Measurements from ENCODE around the gene TFCP2.

Gene TFCP2

DNA sequence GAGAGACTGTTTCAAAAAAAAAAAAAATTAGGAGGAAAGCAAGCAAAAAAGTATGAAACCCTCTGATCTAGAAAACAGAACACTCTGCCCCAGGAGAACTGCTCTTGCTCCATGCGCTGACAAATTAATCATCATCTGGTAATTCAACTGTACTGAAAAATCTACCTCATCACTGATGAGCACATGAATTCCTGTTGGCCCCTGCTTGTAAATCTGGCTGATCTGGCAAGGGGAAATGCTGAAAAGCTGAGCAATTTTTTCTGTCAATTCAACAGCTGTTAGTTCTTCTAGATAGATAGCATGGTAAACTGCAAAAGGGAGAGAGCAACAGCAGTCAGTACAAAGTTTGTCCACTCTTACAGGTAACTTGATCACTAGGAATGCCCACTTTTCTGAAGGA lies 74.3 kb downstream of the TFCP2 start:
- H3K27me3 ChIP-seq (ENCODE audit: insufficient read depth, low read length, poor library complexity), result no peaks in the 10 kb centered on the region
- no peak overlapping the region for H2BK5ac ChIP-seq (ENCODE audit: low read length)
- H2AK5ac ChIP-seq (ENCODE audit: low read length), result no peak overlapping the region
- DNase-seq, result no peak
- no peak overlapping the region for H2BK120ac ChIP-seq (ENCODE audit: low read depth, low read length)
- no peaks in the 10 kb centered on the region for H3K79me1 ChIP-seq (ENCODE audit: low read length)
- H3K79me2 ChIP-seq (ENCODE audit: control insufficient read depth, insufficient read depth, low read length), result no peaks in the 10 kb centered on the region
- no peak overlapping the region for H3K18ac ChIP-seq (ENCODE audit: low read length)
- no CpG with 5 or more reads among the region's 1 CpG for WGBS (ENCODE audit: extremely low coverage, insufficient coverage, low lambda C conversion rate)
- no peak overlapping the region for H3K27ac ChIP-seq (ENCODE audit: low read depth, low read length)
- no peak overlapping the region for H3K4ac ChIP-seq (ENCODE audit: low read depth, low read length)
- H3K23ac ChIP-seq (ENCODE audit: low read length), result no peak overlapping the region
- no peak overlapping the region for H3K4me2 ChIP-seq (ENCODE audit: low read length)
- no peaks in the 10 kb centered on the region for H3K4me1 ChIP-seq (ENCODE audit: control insufficient read depth, low read depth, low read length)
- no peak overlapping the region for H2BK15ac ChIP-seq (replicated peaks; ENCODE audit: low read depth)
- no peak overlapping the region for H4K5ac ChIP-seq (ENCODE audit: low read length)
- H3K56ac ChIP-seq (ENCODE audit: low read length), result no peak overlapping the region
- peaks cover 4% of the 10 kb centered on the region for H3K36me3 ChIP-seq (ENCODE audit: control insufficient read depth, insufficient read depth, low read length)
- H3K4me3 ChIP-seq (ENCODE audit: low read length), result no peak overlapping the region
- no peak overlapping the region for H4K8ac ChIP-seq (ENCODE audit: low read depth, low read length)
- no peak overlapping the region for H3K9ac ChIP-seq (ENCODE audit: low read length)

DNA sequence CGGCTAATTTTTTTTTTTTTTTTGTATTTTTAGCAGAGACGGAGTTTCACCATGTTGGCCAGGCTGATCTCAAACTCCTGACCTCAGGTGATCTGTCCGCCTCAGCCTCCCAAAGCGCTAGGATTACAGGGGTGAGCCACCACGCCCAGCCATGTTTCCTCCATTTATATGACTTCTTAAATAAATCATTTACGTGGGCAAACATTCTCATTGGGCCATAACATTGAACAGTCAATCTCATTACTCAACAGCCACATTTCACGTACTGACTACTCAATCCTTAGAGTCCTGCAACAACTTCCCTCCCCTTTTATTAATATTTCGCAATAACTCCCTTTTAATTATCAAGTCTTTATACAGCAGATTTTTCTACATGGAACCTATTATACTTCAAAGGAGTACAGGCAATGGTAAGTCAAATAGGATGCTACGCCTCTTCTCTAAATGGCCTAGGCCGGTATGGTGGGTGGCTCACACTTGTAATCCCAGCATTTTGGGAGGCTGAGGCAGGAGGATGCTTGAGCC lies 82.2 kb downstream of the TFCP2 start:
- peaks cover 3% of the 10 kb centered on the region for H3K36me3 ChIP-seq (ENCODE audit: control insufficient read depth, insufficient read depth, low read length)
- no peak overlapping the region for H3K9ac ChIP-seq (ENCODE audit: low read length)
- H3K4ac ChIP-seq (ENCODE audit: low read depth, low read length), result no peak overlapping the region
- no peak overlapping the region for H3K18ac ChIP-seq (ENCODE audit: low read length)
- no peaks in the 10 kb centered on the region for H3K4me1 ChIP-seq (ENCODE audit: control insufficient read depth, low read depth, low read length)
- H3K79me2 ChIP-seq (ENCODE audit: control insufficient read depth, insufficient read depth, low read length), result no peaks in the 10 kb centered on the region
- no peak overlapping the region for H4K8ac ChIP-seq (ENCODE audit: low read depth, low read length)
- 100% methylated on average over 2 of the region's 10 CpGs for WGBS (ENCODE audit: extremely low coverage, insufficient coverage, low lambda C conversion rate)
- H2BK5ac ChIP-seq (ENCODE audit: low read length), result no peak overlapping the region
- no peak overlapping the region for H2BK15ac ChIP-seq (replicated peaks; ENCODE audit: low read depth)
- no peak overlapping the region for H3K23ac ChIP-seq (ENCODE audit: low read length)
- no peak overlapping the region for H3K56ac ChIP-seq (ENCODE audit: low read length)
- no peak overlapping the region for H2AK5ac ChIP-seq (ENCODE audit: low read length)
- no peak overlapping the region for H3K4me2 ChIP-seq (ENCODE audit: low read length)
- H3K79me1 ChIP-seq (ENCODE audit: low read length), result no peaks in the 10 kb centered on the region
- no peak for DNase-seq
- no peaks in the 10 kb centered on the region for H3K27me3 ChIP-seq (ENCODE audit: insufficient read depth, low read length, poor library complexity)
- no peak overlapping the region for H3K4me3 ChIP-seq (ENCODE audit: low read length)
- H3K27ac ChIP-seq (ENCODE audit: low read depth, low read length), result no peak overlapping the region
- H4K5ac ChIP-seq (ENCODE audit: low read length), result no peak overlapping the region
- H2BK120ac ChIP-seq (ENCODE audit: low read depth, low read length), result no peak overlapping the region

DNA sequence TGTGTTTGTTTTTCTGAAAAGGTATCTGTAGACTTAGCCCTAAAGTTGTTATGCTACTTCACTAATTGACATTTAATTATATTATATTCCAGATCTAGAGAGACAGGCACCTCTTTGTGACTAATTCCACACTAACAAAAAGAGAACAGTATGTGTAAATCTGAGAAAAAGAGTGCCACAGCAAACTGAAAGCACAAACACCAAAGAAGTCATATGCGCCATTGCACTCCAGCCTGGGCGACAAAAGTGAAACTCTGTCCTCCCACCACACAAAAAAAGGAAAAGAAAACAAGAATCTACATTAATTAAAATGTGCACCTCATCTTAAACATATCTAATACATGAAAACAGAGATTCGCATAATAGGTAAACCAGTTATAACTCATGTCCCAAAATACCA lies 85.1 kb downstream of the TFCP2 start:
- no peak overlapping the region for H4K8ac ChIP-seq (ENCODE audit: low read depth, low read length)
- H3K56ac ChIP-seq (ENCODE audit: low read length), result no peak overlapping the region
- no peak overlapping the region for H2BK15ac ChIP-seq (replicated peaks; ENCODE audit: low read depth)
- no peaks in the 10 kb centered on the region for H3K79me2 ChIP-seq (ENCODE audit: control insufficient read depth, insufficient read depth, low read length)
- H3K4me3 ChIP-seq (ENCODE audit: low read length), result no peak overlapping the region
- H3K79me1 ChIP-seq (ENCODE audit: low read length), result no peaks in the 10 kb centered on the region
- H3K36me3 ChIP-seq (ENCODE audit: control insufficient read depth, insufficient read depth, low read length), result no peaks in the 10 kb centered on the region
- no peaks in the 10 kb centered on the region for H3K4me1 ChIP-seq (ENCODE audit: control insufficient read depth, low read depth, low read length)
- H3K9ac ChIP-seq (ENCODE audit: low read length), result no peak overlapping the region
- no peak overlapping the region for H3K4me2 ChIP-seq (ENCODE audit: low read length)
- no peak overlapping the region for H2BK5ac ChIP-seq (ENCODE audit: low read length)
- no peak overlapping the region for H3K4ac ChIP-seq (ENCODE audit: low read depth, low read length)
- no peaks in the 10 kb centered on the region for H3K27me3 ChIP-seq (ENCODE audit: insufficient read depth, low read length, poor library complexity)
- H4K5ac ChIP-seq (ENCODE audit: low read length), result no peak overlapping the region
- H2AK5ac ChIP-seq (ENCODE audit: low read length), result no peak overlapping the region
- H3K23ac ChIP-seq (ENCODE audit: low read length), result no peak overlapping the region
- WGBS (ENCODE audit: extremely low coverage, insufficient coverage, low lambda C conversion rate), result no CpG with 5 or more reads among the region's 3 CpGs
- no peak overlapping the region for H2BK120ac ChIP-seq (ENCODE audit: low read depth, low read length)
- H3K18ac ChIP-seq (ENCODE audit: low read length), result no peak overlapping the region
- H3K27ac ChIP-seq (ENCODE audit: low read depth, low read length), result no peak overlapping the region
- DNase-seq, result no peak

DNA sequence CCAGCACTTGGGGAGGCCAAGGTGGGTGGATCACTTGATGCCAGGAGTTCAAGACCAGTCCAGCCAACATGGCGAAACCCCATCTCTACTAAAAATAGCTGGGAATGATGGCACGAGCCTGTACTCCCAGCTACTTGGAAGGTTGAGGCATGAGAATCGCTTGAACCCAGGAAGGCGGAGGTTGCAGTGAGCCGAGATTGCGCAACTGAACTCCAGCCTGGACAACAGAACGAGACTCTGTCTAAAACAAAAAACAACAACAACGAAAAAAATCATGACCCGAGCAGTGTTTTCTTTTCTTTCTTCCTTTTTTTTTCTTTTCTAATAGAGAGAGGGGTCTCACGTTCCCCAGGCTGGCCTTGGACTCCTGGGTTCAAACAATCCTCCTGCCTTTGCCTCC lies 86.0 kb downstream of the TFCP2 start:
- Histone ChIP-seq H3K79me2 (ENCODE audit: control insufficient read depth, insufficient read depth, low read length) (peaks cover 8% of the 10 kb centered on the region), H3K18ac (ENCODE audit: low read length) (no peak overlapping the region), H3K27me3 (ENCODE audit: insufficient read depth, low read length, poor library complexity) (no peaks in the 10 kb centered on the region), H2BK120ac (ENCODE audit: low read depth, low read length) (no peak overlapping the region), H4K5ac (ENCODE audit: low read length) (no peak overlapping the region), H3K4me2 (ENCODE audit: low read length) (no peak overlapping the region), H3K4me3 (ENCODE audit: low read length) (no peak overlapping the region), H3K27ac (ENCODE audit: low read depth, low read length) (no peak overlapping the region), H2BK15ac (replicated peaks; ENCODE audit: low read depth) (no peak overlapping the region), H4K8ac (ENCODE audit: low read depth, low read length) (no peak overlapping the region), H3K9ac (ENCODE audit: low read length) (no peak overlapping the region), H3K36me3 (ENCODE audit: control insufficient read depth, insufficient read depth, low read length) (no peaks in the 10 kb centered on the region), H3K79me1 (ENCODE audit: low read length) (peaks cover 4% of the 10 kb centered on the region), H3K23ac (ENCODE audit: low read length) (no peak overlapping the region), H2BK5ac (ENCODE audit: low read length) (no peak overlapping the region), H2AK5ac (ENCODE audit: low read length) (no peak overlapping the region), H3K4me1 (ENCODE audit: control insufficient read depth, low read depth, low read length) (no peaks in the 10 kb centered on the region), H3K56ac (ENCODE audit: low read length) (no peak overlapping the region), H3K4ac (ENCODE audit: low read depth, low read length) (no peak overlapping the region)
- no peak for DNase-seq
- WGBS (ENCODE audit: extremely low coverage, insufficient coverage, low lambda C conversion rate), result no CpG with 5 or more reads among the region's 10 CpGs

DNA sequence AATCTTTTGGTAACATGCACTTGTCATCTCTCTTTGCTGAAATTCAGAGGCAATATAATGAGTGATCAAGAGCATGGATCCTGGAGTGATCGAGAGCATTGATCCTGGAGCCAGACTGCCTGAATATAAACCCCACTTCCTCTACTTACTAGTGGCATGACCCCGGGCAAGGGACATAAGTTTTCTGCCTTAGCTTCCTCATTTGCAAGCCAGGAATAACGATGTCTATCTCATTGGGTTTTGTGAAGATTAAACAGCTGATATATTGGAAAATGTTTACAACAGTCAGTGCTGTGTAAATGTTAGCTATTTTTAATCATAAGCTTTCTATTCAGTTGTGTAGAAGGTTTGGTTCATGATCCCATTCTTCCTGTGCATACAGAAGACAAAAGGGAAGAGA lies 87.2 kb downstream of the TFCP2 start:
- Histone ChIP-seq H4K8ac (ENCODE audit: low read depth, low read length) (no peak overlapping the region), H2BK5ac (ENCODE audit: low read length) (no peak overlapping the region), H3K4ac (ENCODE audit: low read depth, low read length) (no peak overlapping the region), H4K5ac (ENCODE audit: low read length) (no peak overlapping the region), H3K36me3 (ENCODE audit: control insufficient read depth, insufficient read depth, low read length) (no peaks in the 10 kb centered on the region), H2BK15ac (replicated peaks; ENCODE audit: low read depth) (no peak overlapping the region), H3K56ac (ENCODE audit: low read length) (no peak overlapping the region), H3K9ac (ENCODE audit: low read length) (no peak overlapping the region), H3K79me1 (ENCODE audit: low read length) (peaks cover 4% of the 10 kb centered on the region), H3K4me1 (ENCODE audit: control insufficient read depth, low read depth, low read length) (no peaks in the 10 kb centered on the region), H3K4me2 (ENCODE audit: low read length) (no peak overlapping the region), H3K27me3 (ENCODE audit: insufficient read depth, low read length, poor library complexity) (no peaks in the 10 kb centered on the region), H3K79me2 (ENCODE audit: control insufficient read depth, insufficient read depth, low read length) (peaks cover 14% of the 10 kb centered on the region), H3K23ac (ENCODE audit: low read length) (no peak overlapping the region), H2AK5ac (ENCODE audit: low read length) (no peak overlapping the region), H3K27ac (ENCODE audit: low read depth, low read length) (no peak overlapping the region), H3K4me3 (ENCODE audit: low read length) (no peak overlapping the region), H3K18ac (ENCODE audit: low read length) (no peak overlapping the region), H2BK120ac (ENCODE audit: low read depth, low read length) (no peak overlapping the region)
- WGBS (ENCODE audit: extremely low coverage, insufficient coverage, low lambda C conversion rate), result no CpG with 5 or more reads among the region's 3 CpGs
- DNase-seq, result no peak

DNA sequence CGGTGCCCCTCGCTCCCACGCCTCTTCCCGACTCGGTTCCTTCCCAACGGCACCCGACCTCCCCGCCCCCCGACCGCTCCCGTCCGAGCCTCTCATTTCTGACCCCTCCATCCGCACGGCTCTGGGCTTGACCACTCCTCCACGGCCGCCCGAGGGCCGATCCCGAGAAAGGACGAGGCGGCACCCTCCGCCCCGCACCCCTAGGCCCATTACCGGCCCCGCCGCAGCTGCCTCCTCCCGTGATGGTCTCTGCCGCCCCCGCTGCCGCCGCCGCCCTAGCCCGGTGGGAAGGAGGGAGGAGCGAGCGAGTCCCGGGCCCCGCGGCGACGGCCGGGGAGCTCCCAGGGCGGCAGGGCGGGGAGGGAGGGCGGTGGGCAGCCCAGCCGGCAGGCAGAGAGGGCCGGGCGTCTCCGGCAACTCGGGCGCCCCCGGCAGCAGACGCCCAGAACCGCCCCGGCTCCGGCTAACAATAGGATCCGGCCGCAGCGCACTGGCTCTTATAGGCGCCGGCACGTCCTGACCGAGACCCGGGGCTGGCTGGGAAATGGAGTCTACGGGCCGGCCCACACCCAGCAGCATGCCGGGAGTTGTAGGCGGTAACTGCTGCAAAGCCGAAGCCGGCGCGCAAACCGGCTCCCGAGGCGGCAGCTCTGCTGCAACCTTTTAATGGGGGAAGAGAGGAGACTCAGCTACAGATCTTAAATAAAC lies 89.7 kb downstream of the TFCP2 start, which contains the start of gene CSRNP2:
CSRNP2 (minus strand) TSS at position 471 of the 708 bp plus-strand sequence. CDS start 7,035 bp downstream, outside the sequence.
- H3K9ac ChIP-seq (ENCODE audit: low read length), result peak within 1 kb of the TSS; percentile 86

More for the DNA sequence above, 89.7 kb downstream of the TFCP2 start, which contains the start of gene CSRNP2:
- Histone ChIP-seq H3K4me2 (ENCODE audit: low read length) (peak within 1 kb of the TSS; percentile 94), H3K79me2 (ENCODE audit: control insufficient read depth, insufficient read depth, low read length) (peaks cover 22% of the 10 kb centered on the region), H3K27ac (ENCODE audit: low read depth, low read length) (peak within 1 kb of the TSS; percentile 88), H3K4me3 (ENCODE audit: low read length) (peak within 1 kb of the TSS; percentile 95), H3K18ac (ENCODE audit: low read length) (peak within 1 kb of the TSS; percentile 95), H3K79me1 (ENCODE audit: low read length) (peaks cover 5% of the 10 kb centered on the region), H2BK15ac (replicated peaks; ENCODE audit: low read depth) (no peak within 1 kb of the TSS), H2BK120ac (ENCODE audit: low read depth, low read length) (no peak within 1 kb of the TSS), H4K5ac (ENCODE audit: low read length) (no peak within 1 kb of the TSS), H2BK5ac (ENCODE audit: low read length) (no peak within 1 kb of the TSS), H3K36me3 (ENCODE audit: control insufficient read depth, insufficient read depth, low read length) (no peaks in the 10 kb centered on the region), H3K56ac (ENCODE audit: low read length) (peak within 1 kb of the TSS; percentile 97), H3K4ac (ENCODE audit: low read depth, low read length) (peak within 1 kb of the TSS; percentile 61), H4K8ac (ENCODE audit: low read depth, low read length) (no peak within 1 kb of the TSS), H3K27me3 (ENCODE audit: insufficient read depth, low read length, poor library complexity) (no peaks in the 10 kb centered on the region), H3K4me1 (ENCODE audit: control insufficient read depth, low read depth, low read length) (no peaks in the 10 kb centered on the region), H2AK5ac (ENCODE audit: low read length) (no peak within 1 kb of the TSS), H3K23ac (ENCODE audit: low read length) (peak within 1 kb of the TSS; percentile 80)
- DNase-seq, result peak; percentile 98
- no CpG with 5 or more reads among the region's 74 CpGs for WGBS (ENCODE audit: extremely low coverage, insufficient coverage, low lambda C conversion rate)
